HK-2 (cell line): ENCODE data around the gene BICRAL.
"Not testable (repeated sequence)": the region's sequence is repeated elsewhere in the genome, so short reads cannot be mapped to it uniquely, and the experiment has no call there.

Experiments used
- DNase-seq: peaks from one replicate; pipeline ENCODE4 v3.0.0-alpha.2; 2018; ENCODE audit not compliant: unreplicated experiment

BICRAL gene

GRCh38 chr6:42896178-42896719 lies 114.4 kb downstream of the BICRAL start:
- DNase-seq, result no peak

DNA sequence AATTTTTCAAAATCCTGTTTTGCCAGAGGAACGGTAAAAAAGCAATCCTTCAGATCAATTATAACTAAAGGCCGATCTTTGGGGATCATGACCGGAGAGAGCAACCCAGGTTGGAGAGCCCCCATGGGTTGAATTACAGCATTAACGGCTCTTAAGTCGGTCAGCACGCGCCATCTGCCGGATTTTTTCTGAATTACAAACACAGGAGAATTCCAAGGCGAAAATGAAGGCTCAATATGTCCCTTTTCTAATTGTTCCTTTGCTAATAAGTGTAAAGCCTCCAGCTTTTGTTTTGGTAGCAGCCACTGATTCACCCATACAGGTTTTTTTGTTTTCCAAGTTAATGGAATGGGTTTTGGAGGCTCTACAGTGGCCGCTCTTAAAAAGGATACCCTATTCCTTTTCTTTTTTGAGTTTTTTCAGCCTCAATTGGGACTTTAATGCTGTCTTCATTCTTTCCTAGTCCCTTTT lies 117.1 kb downstream of the BICRAL start:
- peak; percentile 49 for DNase-seq

DNA sequence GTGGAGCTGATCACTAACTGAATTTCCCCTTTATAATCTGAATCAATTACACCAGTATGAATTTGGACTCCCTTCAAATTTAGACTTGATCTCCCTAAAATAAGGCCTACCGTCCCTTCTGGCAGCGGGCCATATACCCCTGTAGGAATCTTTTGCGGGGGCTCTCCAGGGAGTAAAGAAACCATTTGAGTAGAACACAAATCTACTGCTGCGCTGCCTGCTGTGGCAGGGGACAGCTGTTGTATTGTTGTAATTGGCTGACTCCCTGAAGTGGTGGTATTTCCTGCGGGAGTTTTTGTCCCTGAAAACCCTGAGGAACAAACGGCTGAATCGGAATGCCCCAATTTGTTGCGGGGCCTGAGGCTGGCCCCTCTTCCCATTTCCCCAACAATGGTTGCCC lies 118.0 kb downstream of the BICRAL start:
- DNase-seq, result no peak

DNA sequence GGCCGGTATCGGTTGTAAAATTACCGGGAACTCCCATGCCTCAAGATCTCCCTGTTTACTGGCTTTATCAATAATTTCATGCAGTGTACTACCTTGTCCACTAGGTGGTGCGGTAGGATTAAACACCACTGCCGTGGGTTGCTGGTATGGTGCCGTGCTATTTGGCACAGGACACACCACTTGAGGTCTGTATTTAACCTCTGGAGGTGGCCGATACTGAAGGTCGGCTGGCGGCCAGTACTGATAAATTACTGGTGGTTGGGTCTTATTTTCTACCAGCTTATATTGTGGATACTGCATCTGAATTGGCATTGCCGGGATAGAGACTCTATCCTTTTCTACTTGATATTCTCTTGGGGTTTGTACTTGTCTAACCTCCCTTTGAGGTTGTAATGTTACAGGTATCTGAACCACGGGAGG lies 119.7 kb downstream of the BICRAL start:
- DNase-seq, result peak; percentile 70

DNA sequence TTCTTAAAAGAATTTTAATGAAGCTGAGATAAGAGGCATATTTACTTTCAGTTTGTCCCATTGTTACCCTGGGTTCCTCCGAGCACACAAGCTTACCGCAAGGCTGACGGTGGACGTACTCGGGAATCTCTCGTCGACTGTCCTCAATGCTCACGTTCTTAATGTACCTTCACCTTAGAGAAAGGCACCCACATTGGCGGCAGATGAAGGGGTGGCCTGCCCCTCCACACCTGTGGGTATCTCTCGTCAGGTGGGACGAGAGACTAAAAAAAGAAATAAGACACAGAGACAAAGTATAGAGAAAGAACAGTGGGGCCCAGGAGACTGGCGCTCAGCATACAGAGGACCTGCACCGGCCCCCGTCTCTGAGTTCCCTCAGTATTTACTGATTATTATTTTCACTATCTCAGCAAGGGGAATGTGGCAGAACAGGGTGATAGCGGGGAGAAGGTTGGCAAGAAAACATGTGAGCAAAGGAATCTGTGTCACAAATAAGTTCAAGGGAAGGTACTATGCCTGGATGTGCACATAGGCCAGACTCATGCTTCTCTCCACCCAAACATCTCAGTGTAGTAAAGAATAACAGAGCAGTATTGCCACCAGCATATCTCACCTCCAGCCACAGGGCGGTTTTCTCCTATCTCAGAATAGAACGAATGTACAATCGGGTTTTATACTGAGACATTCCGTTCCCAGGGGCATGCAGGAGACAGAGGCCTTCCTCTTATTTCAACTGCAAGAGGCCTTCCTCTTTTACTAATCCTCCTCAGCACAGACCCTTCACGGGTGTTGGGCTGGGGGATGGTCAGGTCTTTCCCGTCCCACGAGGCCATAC lies 120.8 kb downstream of the BICRAL start:
- not testable (repeated sequence) for DNase-seq

DNA sequence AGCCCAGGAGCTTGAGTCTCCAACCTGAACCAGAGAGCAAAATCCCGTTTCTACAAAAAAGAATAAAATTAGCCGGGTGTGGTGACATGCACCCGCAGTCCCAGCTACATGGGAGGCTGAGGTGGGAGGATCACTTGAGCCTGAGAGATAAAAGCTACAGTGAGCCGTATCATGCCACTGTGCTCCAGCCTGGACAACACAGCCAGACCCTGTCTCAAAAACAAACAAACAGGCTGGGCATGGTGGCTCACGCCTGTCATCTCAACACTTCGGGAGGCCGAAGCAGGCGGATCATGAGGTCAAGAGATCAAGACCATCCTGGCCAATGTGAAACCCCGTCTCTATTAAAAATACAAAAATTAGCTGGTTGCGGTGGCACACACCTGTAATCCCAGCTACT lies 122.6 kb downstream of the BICRAL start:
- no peak for DNase-seq

- no peak for DNase-seq
Observed at GRCh38 chr6:42907336-42907735, 125.5 kb downstream of the BICRAL start.

- DNase-seq, result no peak
Observed at GRCh38 chr6:42909835-42910234, 128.0 kb downstream of the BICRAL start.

- no peak for DNase-seq
Observed at GRCh38 chr6:42911171-42912021, 129.5 kb downstream of the BICRAL start.

GRCh38 chr6:42914546-42914945 lies 132.7 kb downstream of the BICRAL start:
- no peak for DNase-seq

DNA sequence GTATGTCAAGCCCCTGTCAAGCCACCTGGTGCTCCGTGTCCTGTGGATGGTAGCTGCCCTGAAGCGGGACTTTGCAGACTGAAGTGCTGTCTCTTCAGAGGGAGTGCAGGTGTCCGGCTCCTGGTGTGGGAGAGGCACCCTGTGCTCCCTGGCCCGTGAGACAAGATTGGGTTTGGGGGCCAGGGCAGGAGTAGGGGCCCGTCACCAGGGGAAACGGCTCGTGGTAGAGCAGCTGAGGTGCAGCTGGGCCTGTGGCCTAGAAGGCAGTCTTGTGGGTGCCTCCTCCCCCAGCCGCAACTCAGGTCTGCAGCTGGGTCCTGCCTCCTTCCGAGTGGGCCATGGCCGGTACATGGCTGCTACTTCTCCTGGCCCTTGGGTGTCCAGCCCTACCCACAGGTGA lies 133.9 kb downstream of the BICRAL start, which contains the start of gene PTCRA:
TSS of gene PTCRA (plus strand) at position 322 of the 400 bp plus-strand sequence. CDS start at position 339, 17 bp downstream.
- no peak for DNase-seq

GRCh38 chr6:42916288-42916687 lies 134.4 kb downstream of the BICRAL start:
- no peak for DNase-seq
